HG03159 (cell line): ENCODE results near the gene ARHGEF17.

Experiments used
- ATAC-seq: cut with Tn5 transposase; IDR thresholded peaks from one replicate; pipeline ENCODE4 v1.9.1; 2021; ENCODE audit warnings: mild to moderate bottlenecking, moderate library complexity; ENCODE audit not compliant: unreplicated experiment

The ARHGEF17 gene

DNA sequence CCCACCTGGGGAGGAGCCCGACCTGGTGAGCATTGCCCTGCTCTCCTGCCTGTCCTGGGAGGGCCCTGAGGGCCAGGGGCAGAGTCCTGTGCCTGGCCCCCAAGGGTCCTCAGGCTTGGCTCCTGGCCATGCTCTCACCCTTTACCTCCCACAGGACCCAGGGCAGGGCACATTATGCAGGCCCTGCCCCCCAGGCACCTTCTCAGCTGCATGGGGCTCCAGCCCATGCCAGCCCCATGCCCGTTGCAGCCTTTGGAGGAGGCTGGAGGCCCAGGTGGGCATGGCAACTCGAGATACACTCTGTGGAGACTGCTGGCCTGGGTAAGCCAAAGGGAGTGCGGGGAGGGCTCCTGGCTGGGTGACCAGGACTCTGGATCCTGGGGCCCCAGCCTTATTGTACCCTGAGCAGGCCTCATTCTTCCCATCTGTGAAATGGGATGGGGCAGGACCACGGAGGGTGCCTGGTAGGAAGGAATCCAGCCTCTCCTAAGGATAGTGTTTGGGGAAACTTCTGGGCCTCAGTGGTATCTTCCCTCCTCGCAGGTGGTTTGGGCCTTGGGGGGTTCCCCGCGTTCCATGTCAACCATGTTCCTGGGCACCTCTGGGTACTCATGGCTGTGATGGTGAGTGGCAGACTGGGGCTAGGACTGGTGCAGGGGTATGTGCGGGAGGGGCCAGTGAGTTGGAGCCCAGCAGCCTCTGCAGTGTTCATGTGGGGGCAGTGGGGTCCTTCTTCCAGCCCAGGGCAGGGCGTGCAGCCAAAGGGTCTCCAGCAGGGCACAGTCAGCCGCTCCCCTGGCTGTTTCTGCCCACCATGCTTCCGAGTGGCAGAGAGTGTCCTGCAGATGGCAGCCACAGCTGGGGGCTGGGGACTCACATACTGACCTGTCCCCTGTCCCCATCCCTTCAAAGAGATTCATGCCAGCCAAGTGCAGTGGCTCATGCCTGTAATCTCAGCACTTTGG, 82.8 kb downstream of the ARHGEF17 start:
- ATAC-seq = no peak

DNA sequence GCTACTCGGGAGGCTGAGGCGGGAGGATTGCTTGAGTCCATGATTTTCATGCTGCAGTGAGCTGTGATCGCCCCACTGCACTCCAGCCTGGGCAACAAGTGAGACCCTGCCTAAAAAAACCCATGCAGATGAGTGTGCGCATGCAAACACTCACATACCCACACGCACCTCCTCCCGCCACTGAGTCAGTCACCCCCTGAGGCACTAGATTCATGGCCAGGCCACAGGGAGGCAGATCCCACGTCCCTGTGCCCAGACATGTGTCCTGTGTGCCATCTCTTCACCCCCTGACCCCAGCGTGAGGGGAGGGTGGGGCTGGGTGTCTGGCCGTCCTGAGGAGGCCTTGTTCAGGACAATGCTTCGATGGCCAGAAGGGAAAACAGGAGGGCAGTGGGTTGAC, 83.6 kb downstream of the ARHGEF17 start:
- ATAC-seq = no peak

DNA sequence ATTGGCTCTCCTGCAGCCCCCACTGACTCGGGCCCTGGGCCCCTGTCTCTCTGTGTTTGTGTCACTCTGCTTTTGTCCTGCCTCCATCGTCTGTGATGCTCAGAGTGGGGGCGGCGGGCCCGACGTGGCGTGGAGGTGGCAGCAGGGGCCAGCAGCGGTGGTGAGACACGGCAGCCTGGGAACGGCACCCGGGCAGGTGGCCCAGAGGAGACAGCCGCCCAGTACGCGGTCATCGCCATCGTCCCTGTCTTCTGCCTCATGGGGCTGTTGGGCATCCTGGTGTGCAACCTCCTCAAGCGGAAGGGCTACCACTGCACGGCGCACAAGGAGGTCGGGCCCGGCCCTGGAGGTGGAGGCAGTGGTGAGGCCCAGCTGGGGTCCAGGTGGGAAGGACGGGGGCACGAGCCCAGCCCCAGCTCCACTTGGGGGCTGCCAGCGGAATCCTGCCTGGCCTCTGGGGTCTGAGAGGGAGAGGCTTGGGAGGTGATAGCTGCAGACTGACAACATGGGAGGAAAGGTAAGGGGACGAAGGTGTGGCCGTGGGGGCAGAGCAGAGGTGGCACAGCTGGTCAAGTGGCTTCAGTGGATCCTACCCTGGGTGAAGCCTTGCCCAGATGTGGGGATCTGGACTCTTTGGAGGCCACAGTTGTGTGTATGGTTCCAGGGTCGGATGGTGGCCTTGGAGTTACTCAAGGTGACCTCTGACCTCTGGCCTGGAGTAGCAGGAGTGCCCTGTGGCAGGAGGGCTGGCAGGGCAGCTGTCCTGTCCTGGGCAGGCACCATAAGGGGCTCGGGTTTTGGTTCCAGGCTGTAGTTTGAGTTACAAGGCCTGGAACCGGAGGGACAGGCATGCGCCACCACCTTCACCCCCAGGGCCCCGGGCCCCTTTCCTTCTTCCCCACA, 84.3 kb downstream of the ARHGEF17 start:
- ATAC-seq = no peak

DNA sequence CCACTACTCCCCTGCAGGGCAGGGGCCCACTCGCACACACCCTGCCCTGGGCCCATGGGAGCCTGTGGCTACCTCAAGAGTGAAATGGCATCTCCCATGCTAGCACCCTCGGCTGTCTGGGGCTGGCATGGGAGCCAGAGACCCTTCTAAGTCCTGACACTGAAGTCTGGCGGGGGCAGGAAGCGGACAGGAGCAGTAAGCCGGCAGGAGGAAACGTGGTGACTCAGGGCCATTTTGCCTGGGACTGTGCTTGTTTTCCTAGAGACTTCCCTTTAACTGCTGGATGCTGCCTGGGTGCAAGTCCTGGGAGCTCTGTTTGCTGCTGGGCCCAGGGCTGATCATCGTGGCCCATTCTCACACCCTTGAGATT, 84.9 kb downstream of the ARHGEF17 start:
- ATAC-seq = no peak

DNA sequence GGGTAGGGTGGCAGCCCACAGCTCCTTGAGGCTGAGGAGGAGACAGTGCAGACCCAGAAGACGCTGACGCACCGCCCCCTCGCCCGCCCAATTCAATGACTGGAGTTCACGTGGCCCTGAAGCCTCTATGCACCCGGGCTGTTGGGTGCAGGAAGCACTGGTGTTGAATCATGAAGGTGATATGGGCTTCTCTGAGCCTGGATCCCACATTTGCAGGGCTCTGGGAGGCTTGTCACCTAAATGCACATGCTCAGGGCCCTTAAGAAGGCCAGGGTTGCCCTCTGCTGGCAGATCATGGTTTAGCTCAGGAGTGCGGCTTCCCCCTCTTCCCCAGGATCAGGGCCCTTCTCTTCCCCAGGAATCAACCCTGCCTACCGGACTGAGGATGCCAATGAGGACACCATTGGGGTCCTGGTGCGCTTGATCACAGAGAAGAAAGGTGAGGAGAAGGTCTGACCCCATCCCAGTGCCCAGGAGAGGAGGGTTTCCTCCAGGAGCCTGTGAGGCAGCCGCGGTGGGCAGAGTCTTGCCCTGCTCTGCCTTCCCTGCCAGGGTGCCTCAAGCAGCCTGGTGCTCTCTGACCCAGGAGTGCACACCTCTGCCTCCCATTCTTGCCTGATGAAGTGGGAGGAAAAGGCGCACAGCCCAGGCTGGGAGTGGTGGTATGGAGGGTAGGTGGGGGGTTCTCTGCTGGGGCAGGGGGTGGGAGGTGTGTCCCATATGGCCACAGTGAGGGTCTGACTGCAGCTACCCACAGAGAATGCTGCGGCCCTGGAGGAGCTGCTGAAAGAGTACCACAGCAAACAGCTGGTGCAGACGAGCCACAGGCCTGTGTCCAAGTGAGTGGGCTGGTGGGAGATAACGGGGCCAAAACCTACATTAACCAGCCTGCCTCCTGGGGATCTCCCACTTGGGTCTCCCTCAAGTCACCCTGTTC, 85.7 kb downstream of the ARHGEF17 start:
- no peak for ATAC-seq

DNA sequence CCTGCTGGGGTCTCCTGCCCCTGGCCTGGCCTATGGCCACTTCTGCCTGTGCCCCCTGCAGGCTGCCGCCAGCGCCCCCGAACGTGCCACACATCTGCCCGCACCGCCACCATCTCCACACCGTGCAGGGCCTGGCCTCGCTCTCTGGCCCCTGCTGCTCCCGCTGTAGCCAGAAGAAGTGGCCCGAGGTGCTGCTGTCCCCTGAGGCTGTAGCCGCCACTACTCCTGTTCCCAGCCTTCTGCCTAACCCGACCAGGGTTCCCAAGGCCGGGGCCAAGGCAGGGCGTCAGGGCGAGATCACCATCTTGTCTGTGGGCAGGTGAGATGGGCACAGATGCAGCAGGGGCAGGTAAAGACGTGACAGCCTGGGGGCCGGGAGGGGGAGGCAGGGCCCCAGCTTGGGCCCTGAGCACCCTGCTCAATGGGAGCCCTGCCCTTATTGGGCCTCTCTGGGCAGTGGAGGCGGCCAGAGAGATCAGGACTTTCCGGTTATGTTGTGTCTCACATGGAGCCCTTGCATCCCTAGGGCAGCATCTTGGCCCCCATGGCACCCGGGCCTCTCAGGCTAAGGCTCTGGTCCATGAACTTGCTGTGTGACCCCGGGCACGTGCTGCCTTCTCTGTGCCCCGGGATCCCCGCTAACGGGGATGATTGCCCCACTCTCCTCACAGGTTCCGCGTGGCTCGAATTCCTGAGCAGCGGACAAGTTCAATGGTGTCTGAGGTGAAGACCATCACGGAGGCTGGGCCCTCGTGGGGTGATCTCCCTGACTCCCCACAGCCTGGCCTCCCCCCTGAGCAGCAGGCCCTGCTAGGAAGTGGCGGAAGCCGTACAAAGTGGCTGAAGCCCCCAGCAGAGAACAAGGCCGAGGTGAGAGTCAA, 86.6 kb downstream of the ARHGEF17 start:
- ATAC-seq = no peak

DNA sequence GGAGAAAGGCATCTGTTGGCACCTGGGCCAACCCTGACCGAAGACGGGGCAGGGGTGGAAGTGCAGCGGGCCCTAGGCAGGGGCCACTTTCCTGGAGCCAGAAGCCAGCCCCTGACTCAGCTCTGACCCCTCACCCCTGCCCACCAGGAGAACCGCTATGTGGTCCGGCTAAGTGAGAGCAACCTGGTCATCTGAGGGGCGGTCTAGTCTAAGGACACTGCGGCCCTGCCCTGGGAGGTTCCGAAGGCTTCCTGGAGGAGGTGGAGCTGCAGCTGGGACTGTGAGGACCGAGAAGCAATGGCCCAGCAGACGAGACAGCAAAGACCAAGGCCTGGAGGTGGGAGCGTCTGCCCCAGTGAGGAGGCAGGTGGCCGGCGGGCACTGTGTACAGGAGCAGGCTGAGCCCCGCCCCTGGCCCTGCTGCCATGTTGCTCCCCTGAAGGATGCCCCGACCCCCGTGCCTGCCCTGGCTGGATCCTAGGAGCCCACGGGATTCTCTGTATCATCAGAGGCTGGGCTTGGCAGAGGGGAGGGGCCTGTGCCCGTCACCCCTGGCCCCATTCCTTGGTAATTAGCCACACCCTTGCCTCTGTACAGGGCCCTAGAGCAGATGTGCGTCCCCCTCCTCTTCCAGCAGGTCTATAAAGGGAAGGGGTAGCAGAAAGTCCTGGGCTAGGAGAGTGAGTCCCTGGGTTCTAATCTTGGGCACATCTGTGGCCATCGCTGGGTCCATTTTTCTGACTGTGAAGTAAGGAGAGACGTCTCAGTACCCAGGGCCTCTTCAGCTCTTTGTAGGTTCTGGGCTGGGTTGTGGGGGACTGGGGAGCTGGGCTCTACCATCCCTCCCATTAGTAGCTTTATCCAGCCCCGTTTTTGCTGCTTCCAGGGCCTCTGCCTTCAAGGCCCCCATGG, 87.5 kb downstream of the ARHGEF17 start:
- no peak for ATAC-seq

DNA sequence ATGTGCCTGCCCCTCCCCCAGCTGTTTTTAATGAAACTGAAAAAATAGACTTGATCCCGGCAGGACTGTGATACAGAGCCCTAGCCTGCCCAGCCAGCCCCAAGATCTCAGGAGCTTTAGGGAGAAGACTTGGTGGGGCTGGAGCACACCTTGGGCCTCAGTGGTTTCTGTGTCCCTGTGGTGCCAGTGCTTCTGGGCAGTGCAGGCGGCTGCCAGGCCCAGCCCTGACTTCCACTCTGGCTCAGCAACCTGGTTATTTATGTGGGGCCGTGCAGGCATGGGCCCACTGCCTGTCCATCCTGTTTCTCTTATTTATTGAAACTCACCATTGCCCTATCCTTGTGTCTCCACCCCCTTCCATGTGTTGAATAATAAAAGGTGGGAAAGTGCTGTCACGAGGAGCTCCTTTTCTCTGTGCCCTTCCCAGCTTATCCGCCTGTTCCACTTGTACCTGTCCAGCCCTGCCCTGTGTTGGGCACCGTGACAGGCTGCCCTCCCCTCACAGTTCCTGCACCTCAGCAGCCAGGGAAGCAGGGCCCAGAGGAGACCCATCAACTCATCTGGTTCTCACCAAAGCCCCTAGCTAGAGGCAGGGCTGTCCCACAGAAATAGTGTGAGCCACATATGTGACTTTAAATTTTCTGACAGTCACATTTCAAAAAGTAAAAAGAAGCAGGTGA, 88.3 kb downstream of the ARHGEF17 start:
- ATAC-seq = no peak

DNA sequence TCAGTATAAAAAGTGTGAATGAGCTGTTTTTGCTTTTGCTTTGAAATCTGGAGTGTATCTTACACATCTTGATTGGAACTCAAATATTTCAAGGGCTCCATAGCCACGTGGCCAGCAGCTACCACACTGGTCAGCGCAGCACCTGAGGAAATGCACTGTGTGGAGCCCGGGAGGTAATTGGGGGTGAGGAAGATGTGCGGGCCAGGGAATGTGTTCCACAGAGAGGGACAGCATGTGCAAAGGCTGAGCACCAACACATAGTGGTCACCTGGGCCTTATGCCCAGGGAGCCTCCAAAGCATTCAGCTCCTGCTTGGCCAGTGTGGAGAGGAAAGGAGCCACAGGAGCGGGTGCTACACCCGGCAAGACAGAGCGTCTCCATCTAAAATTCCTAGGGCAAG, 88.9 kb downstream of the ARHGEF17 start:
- no peak for ATAC-seq

DNA sequence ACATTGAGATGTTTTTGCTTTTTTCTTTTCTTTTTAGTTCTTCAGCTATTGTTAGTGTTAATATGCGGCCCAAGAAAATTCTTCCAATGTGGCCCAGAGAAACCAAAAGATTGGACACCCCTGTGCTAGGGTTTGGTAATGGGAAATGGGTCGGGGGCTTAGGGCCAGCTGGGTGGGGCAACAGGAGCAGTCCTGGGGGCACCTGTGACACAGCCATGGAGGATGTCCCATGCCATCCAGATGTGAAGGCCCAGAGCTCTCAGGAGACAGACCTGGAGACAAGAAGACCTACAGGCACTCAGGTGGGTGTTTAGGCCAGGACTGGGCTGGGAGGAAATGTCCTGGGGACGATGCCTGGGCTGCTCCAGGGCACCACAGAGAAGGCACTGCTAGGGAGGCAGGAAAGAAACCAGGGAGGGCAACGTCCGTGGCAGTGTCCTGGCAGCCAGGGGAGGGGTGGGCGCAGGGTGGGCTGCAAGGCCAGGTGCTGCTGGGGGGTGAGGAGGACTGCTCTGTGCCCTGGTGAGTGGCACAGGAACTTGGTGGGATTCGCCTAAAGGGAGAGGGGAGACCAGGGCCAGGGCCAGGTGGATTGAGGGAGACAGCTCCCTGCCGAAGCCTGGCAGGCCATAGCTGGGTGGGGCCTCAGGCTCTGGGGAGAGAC, 89.5 kb downstream of the ARHGEF17 start:
- no peak for ATAC-seq

DNA sequence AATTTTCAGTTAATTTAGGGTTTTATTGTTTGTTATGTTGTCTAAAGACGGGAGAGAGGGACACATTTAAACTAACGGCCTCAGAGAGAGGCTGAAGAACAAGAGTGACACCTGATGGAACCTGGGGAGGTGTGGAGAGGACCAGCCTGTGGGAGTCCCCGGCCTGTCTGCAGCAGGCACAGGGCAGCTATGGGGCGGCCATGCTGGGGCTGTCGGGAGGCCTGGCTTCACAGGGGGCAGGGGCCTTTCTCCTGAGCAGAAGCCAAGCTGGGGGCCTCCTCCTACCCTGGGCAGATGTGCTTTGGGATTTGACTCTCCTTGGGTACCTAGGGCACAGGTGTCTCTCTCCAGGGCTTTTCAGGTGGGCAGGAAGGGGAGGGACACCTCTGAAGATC, 90.1 kb downstream of the ARHGEF17 start:
- no peak for ATAC-seq

DNA sequence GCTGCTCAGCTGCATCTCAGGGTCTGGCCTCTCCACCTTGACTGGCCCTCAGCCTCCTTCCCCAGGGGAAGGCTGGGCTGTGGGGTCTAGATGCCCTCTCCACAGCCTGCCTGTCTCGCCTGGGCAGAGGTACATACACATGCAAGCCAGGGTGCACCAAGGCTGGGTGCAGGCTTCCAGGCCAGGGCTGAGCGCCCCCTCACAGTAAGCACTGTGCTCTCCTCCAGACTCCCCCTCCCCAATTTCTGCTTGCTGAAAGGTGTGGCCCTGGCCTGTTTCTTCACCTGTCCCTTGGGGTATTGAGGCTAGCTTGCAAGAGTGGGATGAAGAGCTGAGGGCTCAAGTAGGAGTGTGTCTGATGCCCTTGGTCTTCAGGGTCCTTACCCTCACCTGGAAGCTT, 90.6 kb downstream of the ARHGEF17 start:
- ATAC-seq = no peak

DNA sequence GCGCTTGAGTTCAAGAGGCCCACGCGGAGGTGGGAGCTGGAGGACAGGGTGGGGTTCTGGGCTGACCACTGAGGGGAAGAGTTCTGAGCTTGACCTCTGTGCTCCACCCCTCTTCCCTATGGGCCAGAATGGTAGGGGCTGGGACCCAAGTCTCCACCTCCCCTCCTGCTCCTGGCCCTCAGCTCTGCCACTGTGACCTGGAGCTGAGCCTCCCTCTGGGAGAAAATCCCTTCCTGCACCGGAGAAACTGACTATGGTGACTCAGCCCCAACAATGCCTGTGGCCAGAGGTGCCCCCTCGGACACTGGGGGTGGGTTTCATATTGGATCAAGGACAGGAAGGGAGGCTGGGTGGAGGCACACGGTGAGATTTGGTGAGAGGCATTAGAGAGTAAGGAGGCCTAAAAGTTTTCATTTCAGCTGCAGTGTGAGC, 91.1 kb downstream of the ARHGEF17 start:
- ATAC-seq = no peak

DNA sequence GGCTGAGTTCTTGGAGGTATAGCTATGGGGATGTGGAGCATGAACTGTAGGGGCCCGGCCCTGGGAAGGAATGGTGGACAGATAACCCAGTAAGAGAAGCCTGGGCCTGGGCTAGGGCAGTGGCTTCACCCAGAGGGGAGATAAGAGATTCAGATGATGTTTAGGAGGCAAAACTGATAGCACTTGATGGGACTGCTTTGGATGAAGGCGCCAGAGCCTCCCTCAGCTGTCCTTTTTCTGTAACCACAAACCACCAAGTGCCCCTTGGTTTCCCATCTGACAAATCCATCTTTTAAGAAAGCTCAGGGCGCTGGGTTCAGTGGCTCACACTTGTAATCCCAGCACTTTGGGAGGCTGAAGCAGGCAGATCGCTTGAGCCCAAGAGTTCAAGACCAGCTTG, 91.6 kb downstream of the ARHGEF17 start:
- no peak for ATAC-seq

DNA sequence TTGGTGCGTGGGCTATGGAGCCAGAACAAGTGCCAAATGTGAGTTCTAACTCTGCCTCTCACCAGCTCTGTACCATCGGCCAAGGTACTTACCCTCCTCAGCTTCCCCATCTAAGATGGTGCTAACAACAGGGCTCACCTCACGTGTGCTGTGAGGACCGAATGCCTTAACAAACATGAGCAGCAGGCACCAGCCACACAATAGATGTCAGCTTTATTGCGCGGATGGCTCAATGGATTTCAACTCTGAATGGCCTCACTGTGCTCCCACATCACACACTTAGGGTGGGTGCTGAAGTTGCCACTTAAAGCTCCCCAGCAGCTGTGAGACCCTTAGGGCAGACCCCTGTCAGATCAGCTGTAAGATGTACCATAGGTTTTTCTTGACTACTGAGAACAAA, 92.2 kb downstream of the ARHGEF17 start:
- ATAC-seq = no peak

DNA sequence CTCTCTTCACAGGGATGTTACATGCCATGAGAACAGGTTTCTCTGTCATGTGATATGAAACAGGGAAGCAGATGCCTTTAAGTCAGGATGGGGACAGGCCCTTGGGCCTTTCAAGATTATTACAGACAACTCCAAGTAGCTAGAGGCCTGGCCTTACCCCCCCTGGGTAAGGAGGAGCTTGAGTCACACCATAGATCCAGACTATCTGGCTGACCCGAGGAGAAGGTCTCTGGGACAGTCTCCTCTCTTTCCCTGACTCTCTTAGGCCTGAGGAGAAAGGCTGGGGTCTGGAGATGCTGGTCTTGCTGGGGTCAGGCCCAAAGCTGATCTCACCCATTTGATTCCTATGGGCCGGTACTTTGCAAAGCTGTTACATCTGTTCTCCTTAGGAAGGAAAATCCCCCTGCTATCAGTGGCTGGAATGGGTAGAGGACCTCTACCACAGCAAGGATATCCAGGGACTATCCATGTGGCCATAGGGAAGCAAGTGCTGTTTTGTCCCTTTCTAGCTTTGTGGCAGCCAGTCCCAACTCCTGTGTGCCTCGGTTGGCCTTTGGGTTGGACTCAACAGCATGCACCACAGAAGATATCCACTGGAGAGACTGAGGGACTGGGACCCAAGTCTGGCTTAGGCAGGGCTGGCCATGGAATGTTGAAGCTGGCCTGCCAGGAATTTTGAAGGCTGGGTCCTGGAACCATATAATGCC, 93.3 kb downstream of the ARHGEF17 start:
- no peak for ATAC-seq
